HepG2 (cell line): ENCODE measurements around the gene SDR42E2. TPM values are rescaled to one million over a fixed set of nuclear protein-coding genes. Genes with fewer than 3 reads are reported as not detected.

Experiments used
- ATM ChIP-seq: fragments of 450-650 bp; IDR thresholded peaks from 2 replicates; pipeline ENCODE4 v1.7.1; 2017; ENCODE audit warnings: mild to moderate bottlenecking, borderline replicate concordance
- BORCS8-MEF2B ChIP-seq: sonication (generic); formaldehyde crosslinking; IDR thresholded peaks from 2 replicates; pipeline ENCODE4 v1.8.0; 2022; ENCODE audit warnings: mild to moderate bottlenecking, missing genetic modification reagents
- HNF1A ChIP-seq, 2 experiments: sonication (generic) in 1 of 2; formaldehyde crosslinking in 1 of 2; IDR thresholded peaks; 2 replicates each; pipeline versions ENCODE4 v1.4.0 to v1.6.1; 2016 to 2020; ENCODE audit warnings: borderline replicate concordance in 1 of 2, low read depth in 1 of 2, mild to moderate bottlenecking in 1 of 2, missing genetic modification reagents in 1 of 2
- MNT ChIP-seq: fragments of 450-650 bp; IDR thresholded peaks from 2 replicates; pipeline ENCODE4 v1.6.1; 2016
- NBN ChIP-seq: fragments of 450-650 bp; conservative IDR thresholded peaks from 2 replicates; pipeline ENCODE4 v1.6.1; 2017
- POGK ChIP-seq: sonication (generic); formaldehyde crosslinking; conservative IDR thresholded peaks from 2 replicates; pipeline ENCODE4 v1.8.0; 2022; ENCODE audit warnings: mild to moderate bottlenecking, moderate library complexity, missing genetic modification reagents
- POLR2AphosphoS2 ChIP-seq: IDR thresholded peaks from 2 replicates; pipeline ENCODE4 v1.6.1; 2011; ENCODE audit warnings: low read depth, low read length, improper control_type of control experiment
- SNAPC2 ChIP-seq: sonication (generic); formaldehyde crosslinking; IDR thresholded peaks from 2 replicates; pipeline ENCODE4 v1.8.1; 2022; ENCODE audit warnings: mild to moderate bottlenecking, missing genetic modification reagents
- THAP9 ChIP-seq: sonication (generic); formaldehyde crosslinking; IDR thresholded peaks from 2 replicates; pipeline ENCODE4; 2020; ENCODE audit warnings: missing genetic modification reagents, mild to moderate bottlenecking, borderline replicate concordance
- THYN1 ChIP-seq: sonication (generic); formaldehyde crosslinking; IDR thresholded peaks from 2 replicates; pipeline ENCODE4 v1.8.1; 2023; ENCODE audit warnings: low read depth, mild to moderate bottlenecking, moderate library complexity, missing genetic modification reagents, borderline replicate concordance
- TMF1 ChIP-seq: sonication (generic); formaldehyde crosslinking; IDR thresholded peaks from 2 replicates; pipeline ENCODE4 v1.8.1; 2022; ENCODE audit warnings: low read depth, missing genetic modification reagents
- ZBTB38 ChIP-seq: sonication (generic); formaldehyde crosslinking; IDR thresholded peaks from 2 replicates; pipeline ENCODE4 v1.5.1; 2020; ENCODE audit warnings: mild to moderate bottlenecking, missing genetic modification reagents
- ZNF296 ChIP-seq: sonication (generic); formaldehyde crosslinking; conservative IDR thresholded peaks from 2 replicates; pipeline ENCODE4 v1.5.0; 2020; ENCODE audit warnings: mild to moderate bottlenecking, missing genetic modification reagents
- ZNF451 ChIP-seq: sonication (generic); formaldehyde crosslinking; IDR thresholded peaks from 2 replicates; pipeline ENCODE4 v1.5.0; 2020; ENCODE audit warnings: mild to moderate bottlenecking, missing genetic modification reagents
- ZNF607 ChIP-seq: sonication (generic); formaldehyde crosslinking; IDR thresholded peaks from 2 replicates; pipeline ENCODE4 v1.5.1; 2020; ENCODE audit warnings: missing genetic modification reagents, mild to moderate bottlenecking, borderline replicate concordance
- polyA plus RNA-seq, 8 experiments: library from polyadenylated mRNA; depleted of rRNA in 3 of 8; stranded (reverse) in 7 of 8; unstranded in 1 of 8; fragments of >200 nt; fragmentation: Illumina TruSeq in 4 of 8; extraction: Trizol in 4 of 8; gene quantifications; 2 replicates each; pipeline versions ENCODE4 v1.2.1 to v1.2.3, GENCODE V29; 2011 to 2016; ENCODE audit warnings: low read depth in 4 of 8, missing spikeins in 1 of 8, mixed read lengths in 1 of 8; ENCODE audit not compliant: insufficient read depth in 1 of 8
- total RNA-seq, 5 experiments: library from RNA; depleted of rRNA; stranded (reverse); fragments of >200 nt; fragmentation: Illumina TruSeq; extraction: Trizol; gene quantifications; 2 replicates each; pipeline ENCODE4 v1.2.3, GENCODE V29; 2016; ENCODE audit warnings: low read depth in 1 of 5

SDR42E2 gene
- total and polyA plus RNA-seq, 2 of the 13 experiments (the other 11 are each of a cell fraction or from before 2014, with no cell fraction given) = 0.05 to 0.11 TPM

- TF ChIP-seq HNF1A (IDR thresholded peaks at IDR 0.05; ENCODE audit: low read depth) = peak; percentile 56; the same call in 1 of the 2 replicates
- no peak for TF ChIP-seq HNF1A (CRISPR knock-in tag; IDR thresholded peaks at IDR 0.05; ENCODE audit: borderline replicate concordance)
- TF ChIP-seq TMF1 (CRISPR knock-in tag) = peak; percentile 83
- TF ChIP-seq THAP9 (CRISPR knock-in tag) = no peak
- peak; percentile 79; the same call in 1 of the 2 replicates for TF ChIP-seq ZNF451 (CRISPR knock-in tag)
- peak; percentile 69; the same call in 1 of the 2 replicates for TF ChIP-seq ZBTB38
- TF ChIP-seq POGK (CRISPR knock-in tag) = peak; percentile 44; the same call in 1 of the 2 replicates
- peak; percentile 95 for TF ChIP-seq BORCS8-MEF2B (CRISPR knock-in tag)
- peak; percentile 95; the same call in 1 of the 2 replicates for TF ChIP-seq ZNF607 (CRISPR knock-in tag)
- no peak; the same call in 1 of the 2 replicates for TF ChIP-seq THYN1 (CRISPR knock-in tag)
- no peak for TF ChIP-seq ATM
- no peak for TF ChIP-seq NBN
- peak; percentile 71 for TF ChIP-seq MNT
- TF ChIP-seq SNAPC2 = peak; percentile 95; the same call in 1 of the 2 replicates
- TF ChIP-seq ZNF296 = no peak
- TF ChIP-seq POLR2AphosphoS2 = no peak
These were observed 30.2 kb downstream of the SDR42E2 start (continued) for GRCh38 chr16:22192261-22193062.
